ENCODE results near the gene PDK2.

The PDK2 gene

DNA sequence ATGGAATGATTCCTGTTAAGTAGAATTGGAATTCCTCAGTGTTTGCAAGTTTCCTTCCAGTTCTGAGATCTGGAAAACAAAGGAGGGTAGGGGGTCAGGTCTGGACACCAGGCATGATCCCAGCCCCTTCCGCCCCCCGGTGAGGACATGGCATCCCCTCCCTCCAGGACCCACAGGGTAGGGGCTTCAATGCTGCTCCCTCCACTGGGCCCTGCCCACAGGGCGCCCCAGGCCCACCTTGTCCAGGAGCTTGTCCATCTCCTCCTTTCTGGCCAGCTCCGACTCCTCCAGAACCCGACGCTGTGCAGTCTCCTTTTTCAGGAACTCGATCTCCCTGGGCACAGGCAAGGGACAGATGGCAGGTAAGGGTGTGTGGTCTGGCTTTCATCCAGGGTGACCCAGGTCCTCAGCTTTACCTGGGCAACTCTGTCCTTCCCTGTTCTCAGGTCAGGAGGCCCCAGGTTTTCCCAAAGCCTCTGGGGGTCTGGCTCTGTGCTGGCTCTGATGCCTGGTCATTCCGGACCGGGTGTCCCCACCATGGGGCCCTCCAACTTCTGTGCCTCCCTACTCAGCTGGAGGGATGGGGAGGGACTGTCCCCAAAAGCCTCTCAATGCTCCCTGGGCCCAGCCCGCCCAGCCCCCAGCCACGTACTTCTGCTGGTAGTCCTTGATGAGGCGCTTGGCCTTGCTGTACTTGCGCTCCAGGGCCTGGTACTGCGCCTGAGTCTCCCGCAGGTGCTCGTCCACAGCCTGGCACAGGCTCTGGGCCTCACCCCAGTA lies 40.4 kb downstream of the PDK2 start:
- no peak for DNase-seq (ENCODE audit: low read depth in 2 of 2)

DNA sequence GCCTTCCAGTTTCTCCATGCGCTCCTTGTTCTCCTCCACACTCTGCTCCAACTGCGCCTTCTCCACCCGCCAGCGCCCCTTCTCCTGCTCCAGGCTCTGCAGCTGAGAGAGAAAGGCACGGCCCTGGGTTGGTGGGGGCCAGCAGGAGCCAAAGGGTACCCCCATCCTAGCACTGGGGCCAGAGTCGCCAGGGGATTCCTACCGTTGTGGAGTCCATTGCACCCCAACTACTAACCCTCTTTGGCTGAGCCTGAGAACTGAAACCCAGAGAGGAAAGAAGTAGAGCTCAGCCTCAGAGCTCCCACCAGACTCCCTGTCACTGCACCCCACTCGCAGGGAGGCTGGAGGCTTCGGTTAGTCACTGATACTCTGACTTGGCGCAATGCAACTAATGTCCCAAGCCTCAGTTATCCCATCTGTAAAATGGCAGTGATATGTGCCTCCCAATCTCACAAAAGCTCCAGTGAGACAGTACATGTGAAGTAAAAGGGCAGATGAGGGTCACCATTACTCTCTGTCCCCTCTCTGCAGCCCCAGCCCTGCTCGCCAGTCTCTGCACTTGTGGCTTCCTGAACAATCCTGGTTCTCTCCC lies 41.0 kb downstream of the PDK2 start:
- DNase-seq (ENCODE audit: low read depth in 2 of 2), result no peak

DNA sequence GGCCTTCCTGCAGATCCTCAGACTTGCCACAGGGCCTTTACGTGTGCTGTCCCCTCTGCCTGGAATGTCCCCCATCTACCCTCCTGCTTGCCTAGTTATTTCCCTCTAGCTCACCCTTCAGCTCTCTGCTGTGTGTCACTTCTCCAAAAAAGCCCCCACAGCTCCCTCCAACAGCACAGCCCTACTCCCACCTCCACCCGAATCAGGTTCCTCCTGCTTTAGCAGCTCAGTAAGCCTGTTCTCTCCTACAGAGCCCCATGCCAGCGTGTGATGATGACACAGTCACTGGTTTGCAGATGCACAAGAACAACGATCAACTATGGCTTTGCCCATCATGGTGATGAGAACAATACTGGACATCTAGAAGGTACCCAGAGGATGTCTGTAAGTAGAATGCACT lies 41.9 kb downstream of the PDK2 start:
- no peak for DNase-seq (ENCODE audit: low read depth in 2 of 2)

DNA sequence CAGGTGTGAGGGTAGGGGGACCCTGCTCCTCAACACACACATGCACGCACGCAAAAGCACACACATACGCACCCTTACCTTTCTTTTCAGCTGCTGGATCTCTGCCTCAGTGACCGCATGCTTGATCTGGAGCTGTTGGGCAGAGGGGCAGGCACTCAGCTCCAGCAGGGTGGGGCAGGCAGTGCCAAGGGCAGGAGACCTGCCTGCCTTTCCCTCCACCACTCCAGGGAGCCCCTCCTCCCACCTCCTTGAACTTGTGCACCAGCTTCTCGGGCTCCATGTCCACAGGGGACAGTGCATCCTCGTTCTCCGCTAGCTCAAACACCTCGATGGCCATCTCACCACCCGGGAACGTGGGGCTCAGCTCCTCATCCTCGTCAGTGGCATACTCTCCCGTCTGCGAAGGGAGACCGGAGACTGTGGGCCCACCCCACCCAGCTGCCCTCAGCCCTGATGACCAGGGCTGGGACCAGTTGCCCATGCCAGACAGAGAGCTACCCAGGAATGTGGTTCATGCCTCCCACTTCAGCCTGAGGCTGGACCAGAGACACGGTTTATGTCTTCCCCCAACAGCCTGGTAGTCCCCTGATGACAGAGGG lies 44.1 kb downstream of the PDK2 start:
- no peak for DNase-seq (ENCODE audit: low read depth in 2 of 2)

DNA sequence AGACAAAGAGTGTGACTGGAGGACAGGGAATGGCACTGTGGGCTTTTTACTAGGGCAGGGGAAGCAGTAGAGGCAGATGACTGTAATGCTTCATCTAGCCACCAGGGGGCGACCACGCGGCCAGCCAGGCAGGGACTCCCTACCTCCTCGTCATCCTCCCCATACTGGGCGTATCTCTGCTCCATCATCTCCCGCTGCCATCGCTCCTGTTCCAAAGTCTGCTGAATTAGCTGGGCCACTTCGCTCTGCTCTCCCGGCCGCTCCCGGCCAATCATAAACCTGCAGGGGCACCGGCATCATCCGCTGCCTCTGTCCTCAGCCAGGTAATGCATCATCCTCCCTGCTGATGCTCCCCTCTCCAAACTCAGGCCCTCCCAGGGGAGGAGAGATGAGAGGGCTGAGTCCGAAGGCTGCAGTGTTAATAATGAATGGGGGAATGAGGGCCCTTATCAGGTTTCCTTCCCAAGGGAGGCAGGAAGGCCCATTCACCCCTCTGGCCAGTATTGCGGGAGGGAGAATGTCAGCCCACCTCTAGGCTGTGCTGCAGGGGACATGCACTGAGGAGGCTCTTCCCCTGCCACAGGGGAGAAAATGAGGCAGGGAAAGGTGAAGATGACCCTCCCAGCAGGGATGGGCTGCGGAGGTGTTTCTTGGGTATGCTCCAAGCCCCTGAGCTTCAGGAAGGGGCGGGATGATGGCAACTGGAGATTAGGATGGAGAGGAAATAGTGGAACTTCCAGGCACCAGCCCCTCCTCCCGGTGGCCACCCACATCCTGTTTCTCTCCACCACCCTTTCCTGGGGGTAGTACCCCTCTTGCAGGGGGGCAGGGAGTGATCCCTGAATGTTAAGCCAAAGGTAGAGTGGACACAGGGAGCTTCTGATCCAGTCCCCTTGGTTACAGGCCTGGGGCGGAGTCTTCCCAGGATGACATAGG lies 45.1 kb downstream of the PDK2 start:
- DNase-seq (ENCODE audit: low read depth in 2 of 2), result peak in 1 of 2 donors; percentile 76

DNA sequence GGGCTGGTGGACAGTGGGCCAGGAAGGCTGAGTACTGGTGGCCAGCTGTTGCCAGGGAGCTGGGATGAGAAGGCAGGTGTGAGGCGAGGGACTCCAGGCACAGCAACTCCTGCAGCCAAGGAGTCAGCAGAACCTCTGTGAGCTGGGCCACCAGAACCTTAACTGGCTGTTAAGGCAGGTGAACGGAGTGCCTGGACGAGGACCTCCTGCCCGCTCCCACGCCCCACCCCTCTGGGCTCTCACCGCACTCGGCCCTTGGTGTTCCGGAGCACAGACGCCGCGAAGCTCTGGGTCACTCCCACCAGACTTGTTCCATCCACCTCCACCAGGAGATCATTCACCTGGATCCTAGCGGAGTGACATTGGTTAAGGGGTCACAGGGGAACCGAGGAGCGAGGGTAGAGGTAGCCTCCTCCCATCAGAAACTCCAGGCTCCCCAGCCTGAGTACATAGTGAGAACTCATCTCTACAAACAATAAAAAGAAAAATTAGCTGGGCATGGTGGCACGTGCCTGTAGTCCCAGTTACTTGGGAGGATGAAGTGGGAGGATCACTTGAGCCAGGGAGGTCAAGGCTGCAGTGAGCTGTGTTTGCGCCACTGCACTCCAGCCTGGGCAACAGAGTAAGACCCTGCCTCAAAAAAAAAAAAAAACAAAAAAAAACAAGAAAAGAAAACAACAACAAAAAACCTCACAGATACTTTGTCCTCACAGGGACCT lies 46.0 kb downstream of the PDK2 start:
- DNase-seq (ENCODE audit: low read depth in 2 of 2), result no peak

DNA sequence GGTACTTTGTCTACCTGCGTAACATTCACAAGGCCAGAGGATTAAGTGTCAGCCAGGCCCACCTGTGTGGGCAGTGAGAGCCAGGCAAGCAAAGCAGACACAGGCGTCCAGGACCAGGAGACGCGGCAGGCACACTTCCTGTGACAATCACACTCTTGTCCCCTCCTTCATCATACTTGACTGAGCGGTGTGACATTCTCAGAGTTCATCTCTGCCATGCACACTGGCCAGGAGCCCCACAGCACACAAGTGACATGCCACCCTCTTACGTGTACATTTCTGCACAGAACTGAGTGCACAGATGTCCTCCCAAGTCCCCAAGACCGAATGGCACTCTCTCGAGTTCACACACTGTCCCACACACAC lies 46.6 kb downstream of the PDK2 start:
- DNase-seq (ENCODE audit: low read depth in 2 of 2), result no peak

DNA sequence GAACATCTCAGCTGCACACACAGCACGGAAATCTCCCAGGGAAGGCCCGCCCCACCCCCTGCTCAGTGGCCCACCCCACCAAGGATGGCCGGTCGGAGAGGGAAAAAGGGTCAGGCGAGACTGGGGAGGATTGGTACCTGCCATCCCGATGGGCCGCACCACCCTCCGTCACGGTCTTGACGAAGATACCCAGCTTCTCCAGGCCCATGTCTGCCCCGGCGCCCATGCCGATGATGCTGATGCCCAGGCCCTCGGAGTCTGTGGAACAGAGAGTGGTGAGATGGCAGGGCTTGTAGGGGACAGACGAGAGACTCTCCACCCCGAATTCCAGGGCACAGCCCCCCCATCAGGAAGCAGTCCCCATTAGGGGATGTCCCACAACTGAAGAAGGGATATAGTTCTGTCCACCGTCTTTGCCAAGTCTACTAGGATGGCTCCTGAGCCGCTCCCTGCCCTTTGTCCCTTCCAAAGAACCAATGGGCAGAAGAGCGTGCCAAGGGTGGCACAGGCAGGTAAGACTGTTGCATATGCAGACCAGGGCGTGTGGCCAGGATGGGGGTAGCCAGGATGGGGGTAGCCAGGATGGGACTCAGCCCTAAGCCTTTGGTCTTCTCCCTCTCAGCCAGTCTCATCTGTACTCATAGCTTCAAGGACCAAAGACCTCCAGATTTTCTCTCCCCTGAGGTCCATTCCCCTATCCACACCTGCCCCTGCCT lies 48.5 kb downstream of the PDK2 start:
- no peak for DNase-seq (ENCODE audit: low read depth in 2 of 2)

DNA sequence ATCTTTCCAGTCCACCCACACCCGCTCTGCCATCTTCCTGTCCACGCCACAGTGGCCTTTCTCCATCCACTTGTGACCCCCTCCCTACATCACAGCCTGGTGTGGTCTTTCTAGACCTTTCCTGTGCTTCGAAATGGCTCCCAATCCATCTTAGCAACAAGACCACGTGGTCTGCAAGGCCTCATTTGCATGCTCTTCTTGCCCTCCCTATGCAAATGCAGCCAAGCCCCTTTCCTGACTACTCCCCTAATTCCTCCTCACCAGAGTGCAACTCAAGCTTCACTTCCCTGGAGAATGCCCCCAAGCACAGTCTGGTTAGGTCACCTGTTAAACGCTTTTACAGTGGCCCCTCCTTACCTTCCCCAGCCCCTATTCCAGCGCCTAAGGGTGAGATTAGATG lies 49.2 kb downstream of the PDK2 start:
- DNase-seq (ENCODE audit: low read depth in 2 of 2), result no peak

DNA sequence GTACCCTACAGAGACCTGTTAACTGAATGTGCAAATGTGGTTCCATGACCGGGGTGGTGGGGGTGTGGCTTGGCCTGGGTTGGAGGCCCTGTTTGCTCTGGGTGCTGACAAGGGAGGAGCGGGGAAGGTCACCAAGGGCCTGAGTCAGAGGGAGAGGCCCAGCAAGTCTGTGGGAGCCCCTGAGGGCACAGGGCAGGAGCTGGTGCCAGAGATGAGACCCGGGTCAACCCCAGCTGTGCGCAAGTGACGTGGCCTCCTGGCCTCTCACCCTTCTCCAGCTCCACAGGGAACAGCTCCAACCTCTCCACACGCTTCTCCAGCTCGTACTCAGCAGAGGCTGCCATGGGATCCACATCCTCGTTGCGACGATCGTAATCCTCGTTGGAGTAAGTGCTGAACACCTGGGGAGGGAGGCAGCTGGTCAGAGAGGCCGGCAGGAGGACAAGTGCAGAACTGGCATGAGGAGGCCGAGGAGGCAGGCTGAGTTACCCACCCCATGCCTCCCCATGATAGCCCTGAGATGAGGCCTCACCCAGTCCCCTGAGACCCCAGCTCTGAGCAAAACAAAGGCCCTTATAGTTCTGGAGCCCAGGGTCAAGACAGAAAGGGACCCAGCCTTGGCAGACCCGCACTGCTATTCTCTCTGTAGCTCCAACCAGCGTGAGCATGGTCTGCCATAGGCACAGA lies 49.8 kb downstream of the PDK2 start:
- DNase-seq (ENCODE audit: low read depth in 2 of 2), result no peak

DNA sequence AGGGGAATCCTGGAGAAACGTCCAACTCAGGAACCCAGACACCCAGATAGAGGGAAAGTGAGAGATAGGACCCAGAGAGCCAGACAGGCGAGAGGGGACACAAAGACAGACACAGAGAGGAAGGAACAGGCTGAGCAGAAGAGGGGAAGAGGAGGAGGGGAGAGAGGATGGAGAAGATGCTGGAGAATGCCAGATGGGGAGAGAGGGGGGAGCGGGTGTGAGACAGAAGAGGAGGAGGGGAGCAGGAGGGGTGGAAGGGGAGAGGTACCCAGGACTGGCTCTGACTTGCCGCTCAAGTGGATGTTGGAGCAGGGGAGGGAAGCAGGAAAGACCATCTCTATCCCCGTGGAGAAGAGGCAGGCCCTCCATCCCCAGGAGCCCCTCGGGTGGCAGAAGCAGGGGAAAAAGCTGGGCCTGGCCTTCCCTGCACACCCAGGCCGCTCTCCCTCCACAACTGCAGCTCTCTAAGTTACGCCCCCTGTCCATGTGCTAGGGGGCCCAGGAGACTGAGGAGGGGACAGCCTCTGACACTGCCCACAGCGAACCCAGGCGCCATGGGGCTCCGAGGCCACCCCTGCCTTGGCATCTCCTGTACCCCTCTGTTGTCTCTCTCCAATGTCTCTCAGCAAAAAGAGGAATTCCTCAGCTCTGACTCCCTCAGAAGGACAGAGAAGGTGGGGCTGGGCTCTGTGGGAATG lies 50.5 kb downstream of the PDK2 start:
- no peak for DNase-seq (ENCODE audit: low read depth in 2 of 2)

DNA sequence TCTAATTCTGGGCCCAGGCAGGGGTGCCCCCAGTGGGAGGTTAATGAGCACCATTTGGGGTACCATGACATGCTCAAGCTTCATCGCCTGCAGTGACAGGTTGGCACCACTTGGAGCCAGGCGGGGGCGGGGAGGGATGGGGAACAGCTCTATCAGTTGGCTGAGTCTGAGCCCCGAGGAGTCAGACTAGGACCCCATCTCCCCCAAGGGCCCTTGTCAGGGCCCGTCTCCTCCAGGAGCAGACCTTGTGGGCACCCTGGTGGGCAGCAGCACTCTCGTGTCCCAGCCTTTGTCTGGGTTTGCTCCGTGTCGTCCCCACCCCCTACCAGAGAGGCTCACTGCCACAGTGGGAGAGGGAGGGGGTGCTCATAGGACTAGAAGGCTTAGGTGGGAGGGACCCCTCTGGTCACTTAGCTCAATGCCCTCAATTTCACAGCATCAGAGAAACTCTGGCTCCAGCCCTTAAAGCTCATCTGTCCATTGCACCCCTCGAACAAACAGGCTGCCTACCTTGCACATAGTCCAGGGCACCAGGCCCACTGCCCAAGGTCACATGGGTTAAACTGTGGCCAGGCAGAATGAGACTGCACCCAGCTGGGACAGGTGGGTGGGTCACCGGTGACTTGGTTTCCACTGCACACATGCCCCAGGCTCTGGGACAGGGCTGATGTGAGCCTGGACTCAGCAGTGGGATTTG lies 51.2 kb downstream of the PDK2 start:
- DNase-seq (ENCODE audit: low read depth in 2 of 2), result no peak

DNA sequence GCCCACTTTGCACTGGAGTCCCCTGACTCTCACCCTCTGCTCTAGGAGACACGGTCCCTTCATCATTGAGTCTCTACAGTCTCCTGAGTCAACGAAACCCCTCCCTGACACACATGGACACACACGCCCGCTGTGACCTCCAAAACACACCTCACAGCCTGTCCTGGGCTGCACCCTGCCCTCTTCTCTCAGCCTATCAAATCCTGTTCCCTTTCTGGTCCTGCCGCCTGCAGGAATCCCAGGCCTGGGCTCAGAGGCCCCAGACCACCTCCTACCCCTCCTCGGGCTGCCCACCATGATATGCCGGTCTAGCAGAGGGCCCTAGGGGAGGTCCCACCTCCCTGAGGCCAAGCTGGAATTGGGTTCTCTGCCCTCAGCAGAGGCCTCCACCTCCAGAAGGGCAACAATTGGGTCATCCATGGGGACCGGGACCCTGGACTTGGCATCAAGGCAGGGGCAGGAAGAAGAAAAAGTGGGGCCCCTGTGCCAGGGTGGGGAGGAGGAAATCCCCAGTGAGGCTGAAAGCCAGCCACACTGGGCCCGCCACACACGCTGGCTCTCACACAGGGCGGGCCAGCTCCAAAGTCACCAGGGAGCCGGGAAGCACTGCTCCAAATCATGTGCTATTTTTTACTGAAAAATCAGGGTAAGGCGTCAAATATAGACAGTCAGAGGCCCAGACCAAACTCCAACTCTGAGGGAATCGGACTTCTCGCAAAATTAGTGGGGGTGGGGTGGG lies 51.9 kb downstream of the PDK2 start:
- no peak for DNase-seq (ENCODE audit: low read depth in 2 of 2)

DNA sequence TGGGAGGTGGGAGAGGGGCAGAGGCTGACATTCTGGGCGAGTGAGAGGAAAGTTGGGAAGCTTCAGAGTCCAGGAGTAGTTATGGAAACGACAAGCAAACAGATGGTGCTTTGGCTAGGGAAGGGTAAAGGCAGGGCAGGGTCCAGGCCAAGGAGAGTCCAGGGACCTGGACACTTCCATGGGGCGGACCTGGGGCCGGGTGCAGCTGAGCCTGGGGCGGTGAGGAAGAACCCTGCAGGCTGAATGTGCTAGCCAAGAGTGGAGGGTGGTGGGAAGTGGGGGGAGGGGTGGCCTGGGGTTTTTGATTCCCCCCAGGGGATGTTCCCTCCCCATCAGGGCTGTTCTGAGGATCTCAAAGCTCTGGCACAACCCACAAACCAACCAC lies 52.7 kb downstream of the PDK2 start:
- no peak for DNase-seq (ENCODE audit: low read depth in 2 of 2)

DNA sequence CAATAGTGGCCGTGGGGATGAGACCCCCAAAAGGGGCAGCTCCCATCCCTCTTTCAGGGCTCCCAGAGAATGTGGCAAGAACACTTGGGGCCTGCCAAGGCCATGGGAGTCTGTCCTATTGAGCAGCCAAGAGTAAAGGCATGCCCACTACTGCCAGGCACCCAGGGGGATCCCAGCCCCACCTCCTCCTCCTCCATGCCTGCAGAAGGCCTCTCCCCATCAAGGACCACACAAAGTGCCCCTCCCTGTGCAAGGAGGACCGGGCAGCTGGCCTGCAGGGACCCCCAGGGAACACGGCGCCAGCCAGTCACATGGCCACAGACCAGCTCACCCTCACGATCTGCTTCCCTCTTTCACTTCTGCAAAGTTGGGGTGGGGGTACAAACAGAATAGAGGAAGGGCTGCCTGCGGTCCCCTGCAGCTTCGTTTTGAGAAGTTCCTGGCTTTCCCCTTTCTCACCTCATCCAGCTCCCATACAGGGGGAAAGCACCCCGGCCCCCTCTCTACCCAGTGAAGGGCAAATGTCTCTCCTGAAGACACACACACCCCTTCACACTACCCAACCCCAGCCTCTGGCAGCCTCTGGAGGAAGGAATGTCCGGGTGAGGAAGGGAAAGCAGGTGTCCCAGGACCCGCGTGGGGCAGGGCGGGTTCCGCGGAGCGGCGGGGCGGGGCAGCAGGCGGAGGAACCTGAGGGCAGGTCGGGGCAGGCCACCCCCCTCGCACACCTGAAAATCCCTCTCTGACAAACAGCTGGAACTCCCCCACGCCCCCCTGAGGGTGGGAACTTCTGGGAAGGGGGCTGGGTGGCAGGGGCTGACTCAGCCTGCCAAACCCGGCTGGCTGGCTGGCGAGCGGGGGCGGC lies 53.3 kb downstream of the PDK2 start:
- peak; percentile 46 to 75 for DNase-seq (ENCODE audit: low read depth in 2 of 2)

DNA sequence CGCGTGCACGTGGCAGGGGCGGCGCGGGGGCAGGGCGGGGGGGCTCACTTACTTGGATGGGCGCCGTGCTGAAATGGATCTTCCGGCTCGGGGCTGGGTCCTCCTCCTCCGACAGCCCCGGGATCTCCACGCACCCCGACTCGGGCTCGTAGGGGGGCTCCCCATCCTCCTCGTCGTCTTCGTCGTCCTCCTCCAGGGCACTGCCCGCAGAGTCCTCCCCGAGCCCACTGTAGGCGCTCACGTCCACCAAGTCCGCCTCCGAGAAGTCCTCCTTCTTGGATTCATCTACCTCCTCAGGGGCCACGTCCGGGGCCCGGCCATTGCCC lies 53.9 kb downstream of the PDK2 start:
- no peak for DNase-seq (ENCODE audit: low read depth in 2 of 2)
